Medulla oblongata (tissue), 1 donor: ENCODE measurements around the gene SNAPC5.
"Not testable (repeated sequence)": the region's sequence is repeated elsewhere in the genome, so short reads cannot be mapped to it uniquely, and the experiment has no call there.

Experiments
- DNase-seq: peaks from one replicate; pipeline ENCODE4 v3.0.0-alpha.2; 2015; ENCODE audit errors: extremely low spot score

Gene SNAPC5

GRCh38 chr15:66491846-66492245 lies 5.7 kb downstream of the SNAPC5 start:
- DNase-seq: no peak

- DNase-seq: no peak
These were observed 8.3 kb downstream of the SNAPC5 start for GRCh38 chr15:66489179-66489791.

GRCh38 chr15:66488525-66488924 lies 9.0 kb downstream of the SNAPC5 start:
- DNase-seq: no peak

- no peak for DNase-seq
These were observed 10.7 kb downstream of the SNAPC5 start for GRCh38 chr15:66486887-66487286.

GRCh38 chr15:66484539-66485112 lies 12.9 kb downstream of the SNAPC5 start:
- DNase-seq: no peak

- no peak for DNase-seq
These were observed 14.4 kb downstream of the SNAPC5 start for GRCh38 chr15:66483131-66483566.

- DNase-seq: no peak
These were observed 15.0 kb downstream of the SNAPC5 start for GRCh38 chr15:66482539-66482938.

- no peak for DNase-seq
These were observed 16.3 kb downstream of the SNAPC5 start for GRCh38 chr15:66481107-66481856.

- DNase-seq: no peak
These were observed 17.3 kb downstream of the SNAPC5 start for GRCh38 chr15:66480267-66480666.

- no peak for DNase-seq
These were observed 20.6 kb downstream of the SNAPC5 start for GRCh38 chr15:66477011-66477410.

GRCh38 chr15:66476535-66476934 lies 21.0 kb downstream of the SNAPC5 start:
- DNase-seq: no peak

GRCh38 chr15:66474963-66475362 lies 22.6 kb downstream of the SNAPC5 start:
- DNase-seq: no peak

GRCh38 chr15:66474135-66474534 lies 23.4 kb downstream of the SNAPC5 start:
- no peak for DNase-seq

- DNase-seq: no peak
These were observed 25.2 kb downstream of the SNAPC5 start for GRCh38 chr15:66472176-66472999.

GRCh38 chr15:66470825-66471224 lies 26.7 kb downstream of the SNAPC5 start:
- DNase-seq: not testable (repeated sequence)

GRCh38 chr15:66467162-66468040 lies 30.2 kb downstream of the SNAPC5 start:
- DNase-seq: not testable (repeated sequence)

- not testable (repeated sequence) for DNase-seq
These were observed 32.3 kb downstream of the SNAPC5 start for GRCh38 chr15:66465294-66465693.

- DNase-seq: no peak
These were observed 34.9 kb downstream of the SNAPC5 start for GRCh38 chr15:66462627-66463026.

- DNase-seq: no peak
These were observed 35.6 kb downstream of the SNAPC5 start for GRCh38 chr15:66461917-66462316.

GRCh38 chr15:66461294-66461693 lies 36.3 kb downstream of the SNAPC5 start:
- not testable (repeated sequence) for DNase-seq
